ENCODE data around the gene GPHN. TPM values are rescaled to one million over a fixed set of nuclear protein-coding genes. Genes with fewer than 3 reads are reported as not detected.

The GPHN gene
- total and polyA plus RNA-seq, 4 donors = 9.1 to 57.6 (median 33.9) TPM

DNA sequence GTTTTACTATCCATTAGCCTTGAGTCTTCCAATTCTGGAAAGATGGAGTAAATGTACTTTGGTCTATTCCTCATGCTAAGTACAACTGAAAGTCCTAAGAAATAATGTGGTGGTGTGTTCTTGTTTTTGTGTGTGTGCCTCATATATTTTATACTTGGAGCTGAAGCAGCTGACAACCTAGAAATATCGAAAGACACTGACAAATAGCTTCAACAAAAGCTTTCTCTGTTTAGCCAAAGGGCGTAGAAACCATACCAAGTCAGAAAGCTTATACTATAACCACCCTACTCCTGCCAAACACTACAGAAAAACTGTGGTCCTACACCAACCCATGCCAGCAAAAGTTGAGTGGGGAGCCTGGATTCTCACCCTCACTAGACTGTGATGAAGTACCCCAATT is 188.4 kb downstream of the GPHN start:
- no peaks in the 10 kb centered on the region for H3K27me3 ChIP-seq (ENCODE audit: control insufficient read depth in 3 of 3, insufficient read depth in 3 of 3, low read length in 2 of 3)
- TF ChIP-seq, protein P1, sequence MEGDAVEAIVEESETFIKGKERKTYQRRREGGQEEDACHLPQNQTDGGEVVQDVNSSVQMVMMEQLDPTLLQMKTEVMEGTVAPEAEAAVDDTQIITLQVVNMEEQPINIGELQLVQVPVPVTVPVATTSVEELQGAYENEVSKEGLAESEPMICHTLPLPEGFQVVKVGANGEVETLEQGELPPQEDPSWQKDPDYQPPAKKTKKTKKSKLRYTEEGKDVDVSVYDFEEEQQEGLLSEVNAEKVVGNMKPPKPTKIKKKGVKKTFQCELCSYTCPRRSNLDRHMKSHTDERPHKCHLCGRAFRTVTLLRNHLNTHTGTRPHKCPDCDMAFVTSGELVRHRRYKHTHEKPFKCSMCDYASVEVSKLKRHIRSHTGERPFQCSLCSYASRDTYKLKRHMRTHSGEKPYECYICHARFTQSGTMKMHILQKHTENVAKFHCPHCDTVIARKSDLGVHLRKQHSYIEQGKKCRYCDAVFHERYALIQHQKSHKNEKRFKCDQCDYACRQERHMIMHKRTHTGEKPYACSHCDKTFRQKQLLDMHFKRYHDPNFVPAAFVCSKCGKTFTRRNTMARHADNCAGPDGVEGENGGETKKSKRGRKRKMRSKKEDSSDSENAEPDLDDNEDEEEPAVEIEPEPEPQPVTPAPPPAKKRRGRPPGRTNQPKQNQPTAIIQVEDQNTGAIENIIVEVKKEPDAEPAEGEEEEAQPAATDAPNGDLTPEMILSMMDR (IDR thresholded peaks at IDR 0.05; ENCODE audit: control extremely low read depth, extremely low read depth) = no peak
- H3K9ac ChIP-seq (ENCODE audit: insufficient read depth in 1 of 2, low read length in 2 of 2) = no peak overlapping the region
- 95% methylated on average over 2 of the region's 2 CpGs for WGBS, 2 donors
- H3K36me3 ChIP-seq (ENCODE audit: control insufficient read depth in 4 of 4, insufficient read depth in 4 of 4, low read length in 4 of 4) = peaks cover 0 to under 1% (median 0%) of the 10 kb centered on the region in 4 donors
- no peaks in the 10 kb centered on the region for H3K9me3 ChIP-seq (ENCODE audit: control insufficient read depth in 4 of 4, insufficient read depth in 3 of 4, low read length in 3 of 4)
- no peak for ATAC-seq (ENCODE audit: insufficient read depth, low FRiP score)
- no peak for DNase-seq
- H3K4me1 ChIP-seq (ENCODE audit: control insufficient read depth in 5 of 5, insufficient read depth in 5 of 5, low read length in 5 of 5) = peaks cover 0 to 3% (median 0%) of the 10 kb centered on the region in 5 donors
- no peak overlapping the region for H3K4me3 ChIP-seq
- no peak overlapping the region for H3K27ac ChIP-seq (ENCODE audit: low read depth in 1 of 2, low read length in 1 of 2)

DNA sequence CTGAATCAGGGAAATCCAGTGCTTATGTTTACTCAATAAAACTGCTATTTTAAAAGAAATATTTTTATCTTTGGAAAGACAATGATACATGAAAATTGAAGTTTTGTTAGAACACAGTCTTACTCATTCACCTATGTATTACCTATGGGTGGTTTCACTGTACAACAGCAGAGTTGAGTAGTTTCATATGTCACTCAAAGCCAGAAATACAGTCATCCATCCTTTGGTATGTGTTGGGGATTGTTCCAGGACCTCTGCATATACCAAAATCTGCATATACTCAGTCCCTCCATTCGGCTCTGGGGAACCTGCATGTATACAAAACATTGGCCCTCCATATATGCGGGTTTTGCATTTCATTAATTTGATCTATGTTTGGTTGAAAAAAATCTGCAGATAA is 190.6 kb downstream of the GPHN start:
- Histone ChIP-seq H3K4me3 (no peak overlapping the region), H3K4me1 (ENCODE audit: control insufficient read depth in 5 of 5, insufficient read depth in 5 of 5, low read length in 5 of 5) (peaks cover 0 to 3% (median 0%) of the 10 kb centered on the region in 5 donors), H3K36me3 (ENCODE audit: control insufficient read depth in 4 of 4, insufficient read depth in 4 of 4, low read length in 4 of 4) (peaks cover 0 to 3% (median 0%) of the 10 kb centered on the region in 4 donors), H3K27me3 (ENCODE audit: control insufficient read depth in 3 of 3, insufficient read depth in 3 of 3, low read length in 2 of 3) (no peaks in the 10 kb centered on the region), H3K27ac (ENCODE audit: low read depth in 1 of 2, low read length in 1 of 2) (no peak overlapping the region), H3K9me3 (ENCODE audit: control insufficient read depth in 4 of 4, insufficient read depth in 3 of 4, low read length in 3 of 4) (no peaks in the 10 kb centered on the region), H3K9ac (ENCODE audit: insufficient read depth in 1 of 2, low read length in 2 of 2) (no peak overlapping the region)
- TF ChIP-seq, protein P1 (IDR thresholded peaks at IDR 0.05; ENCODE audit: control extremely low read depth, extremely low read depth) = no peak
- DNase-seq = no peak
- WGBS, 2 donors = 93 to 96% methylated on average over 2 of the region's 2 CpGs
- no peak for ATAC-seq (ENCODE audit: insufficient read depth, low FRiP score)

DNA sequence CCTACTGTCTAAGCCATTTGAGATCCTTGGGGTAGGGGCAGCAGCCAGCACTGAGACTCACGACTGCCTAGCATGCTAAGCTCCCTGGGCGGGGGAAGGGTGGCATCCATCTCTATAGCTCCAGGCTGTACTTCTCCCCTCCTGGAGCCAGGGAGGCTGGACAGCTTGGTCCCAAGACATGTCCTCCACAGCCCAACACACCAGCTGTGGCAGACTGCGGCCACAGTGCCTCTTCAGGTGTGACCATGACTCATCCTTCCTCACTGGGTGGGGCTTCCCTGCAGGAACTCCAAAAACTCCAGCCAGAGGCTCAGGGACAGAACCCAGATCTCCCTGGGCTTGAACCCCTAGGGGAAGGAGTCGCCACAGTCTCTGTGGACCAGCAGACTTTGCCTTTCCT is 193.9 kb downstream of the GPHN start:
- Histone ChIP-seq H3K27ac (ENCODE audit: low read depth in 1 of 2, low read length in 1 of 2) (no peak overlapping the region), H3K27me3 (ENCODE audit: control insufficient read depth in 3 of 3, insufficient read depth in 3 of 3, low read length in 2 of 3) (no peaks in the 10 kb centered on the region), H3K9ac (ENCODE audit: insufficient read depth in 1 of 2, low read length in 2 of 2) (no peak overlapping the region), H3K4me1 (ENCODE audit: control insufficient read depth in 5 of 5, insufficient read depth in 5 of 5, low read length in 5 of 5) (peaks cover 0 to 3% (median 0%) of the 10 kb centered on the region in 5 donors), H3K36me3 (ENCODE audit: control insufficient read depth in 4 of 4, insufficient read depth in 4 of 4, low read length in 4 of 4) (peaks cover 0 to 3% (median 0%) of the 10 kb centered on the region in 4 donors), H3K9me3 (ENCODE audit: control insufficient read depth in 4 of 4, insufficient read depth in 3 of 4, low read length in 3 of 4) (peaks cover 0 to 7% (median 2%) of the 10 kb centered on the region in 4 donors), H3K4me3 (no peak overlapping the region)
- 96 to 97% methylated on average over 4 of the region's 4 CpGs for WGBS, 2 donors
- TF ChIP-seq, protein P1 (IDR thresholded peaks at IDR 0.05; ENCODE audit: control extremely low read depth, extremely low read depth) = no peak
- ATAC-seq (ENCODE audit: insufficient read depth, low FRiP score) (no peak), DNase-seq (no peak)

DNA sequence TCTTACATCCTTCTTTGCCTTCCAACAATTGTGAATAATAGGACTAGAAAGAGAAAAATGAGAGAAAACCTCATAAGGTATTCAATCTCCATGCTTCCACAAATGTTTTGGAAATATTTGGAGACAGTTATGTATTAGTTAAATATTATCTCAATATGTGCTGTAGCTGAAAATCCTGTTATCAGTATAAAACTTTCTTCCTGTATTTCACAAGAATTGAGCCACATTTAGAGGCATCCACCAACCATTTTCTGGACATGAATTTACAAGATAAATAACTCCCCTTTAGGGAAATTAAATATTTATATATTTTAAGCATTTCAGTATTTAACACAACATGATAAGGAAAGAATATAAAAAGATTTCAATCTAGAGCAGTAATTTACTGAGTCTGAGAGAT is 200.3 kb downstream of the GPHN start:
- H3K4me3 ChIP-seq = no peak overlapping the region
- no peaks in the 10 kb centered on the region for H3K36me3 ChIP-seq (ENCODE audit: control insufficient read depth in 4 of 4, insufficient read depth in 4 of 4, low read length in 4 of 4)
- H3K9me3 ChIP-seq (ENCODE audit: control insufficient read depth in 4 of 4, insufficient read depth in 3 of 4, low read length in 3 of 4) = peaks cover 0 to 7% (median 3%) of the 10 kb centered on the region in 4 donors
- no peaks in the 10 kb centered on the region for H3K27me3 ChIP-seq (ENCODE audit: control insufficient read depth in 3 of 3, insufficient read depth in 3 of 3, low read length in 2 of 3)
- ATAC-seq (ENCODE audit: insufficient read depth, low FRiP score) (no peak), DNase-seq (peak in 2 of 3 donors; percentile 3 to 27)
- TF ChIP-seq, protein P1 (IDR thresholded peaks at IDR 0.05; ENCODE audit: control extremely low read depth, extremely low read depth) = no peak
- H3K4me1 ChIP-seq (ENCODE audit: control insufficient read depth in 5 of 5, insufficient read depth in 5 of 5, low read length in 5 of 5) = peaks cover 0 to 3% (median 0%) of the 10 kb centered on the region in 5 donors
- H3K9ac ChIP-seq (ENCODE audit: insufficient read depth in 1 of 2, low read length in 2 of 2) = no peak overlapping the region
- no peak overlapping the region for H3K27ac ChIP-seq (ENCODE audit: low read depth in 1 of 2, low read length in 1 of 2)

All from lung (tissue), 12 donors.